Fibroblast of skin of right biceps (primary cell): Measurements from ENCODE around the gene CD8B2.
A peak's percentile ranks its signal among the peaks of the same experiment; 100 is the strongest.
"Not testable (repeated sequence)": the region's sequence is repeated elsewhere in the genome, so short reads cannot be mapped to it uniquely, and the experiment has no call there.

Experiments
- DNase-seq: peaks from one replicate; pipeline ENCODE4 v3.0.0-alpha.2; 2013

The CD8B2 gene

DNA sequence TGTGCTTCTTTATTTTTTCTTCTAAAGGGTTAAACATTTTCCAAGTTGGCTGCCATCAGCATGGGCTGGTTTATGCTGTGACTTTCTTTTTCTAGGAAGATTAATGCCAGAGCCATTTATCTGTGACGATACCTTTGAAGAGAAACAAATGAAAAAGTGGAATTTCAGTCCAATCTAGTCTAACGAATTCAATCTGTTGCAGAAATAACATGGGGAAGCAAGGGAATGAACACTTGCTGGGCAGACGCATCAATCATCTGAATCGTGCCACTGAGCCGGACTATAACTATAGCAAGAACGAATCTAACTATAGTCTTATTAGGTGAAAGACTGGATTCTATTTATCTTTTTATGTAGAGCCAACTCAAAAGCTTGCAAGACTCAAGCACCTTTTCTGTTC lies 66.2 kb downstream of the CD8B2 start:
- no peak for DNase-seq

DNA sequence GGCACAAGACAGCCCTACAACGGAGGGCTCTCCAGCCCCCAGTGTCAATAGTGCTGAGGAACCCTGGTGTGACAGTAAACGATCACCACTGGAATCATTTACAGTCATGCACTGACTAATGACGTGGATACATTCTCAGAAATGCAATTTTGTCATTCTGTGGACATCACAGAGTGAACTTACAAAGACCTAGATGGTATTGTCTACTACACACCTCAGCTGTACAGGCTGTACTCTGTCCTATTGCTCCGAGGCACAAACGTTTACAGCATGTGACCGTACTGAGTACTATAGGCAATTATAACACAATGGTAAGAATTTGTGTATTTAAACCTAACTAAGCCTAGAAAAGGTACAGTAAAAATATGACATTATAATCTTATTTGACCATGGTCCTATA lies 67.2 kb downstream of the CD8B2 start:
- no peak for DNase-seq

DNA sequence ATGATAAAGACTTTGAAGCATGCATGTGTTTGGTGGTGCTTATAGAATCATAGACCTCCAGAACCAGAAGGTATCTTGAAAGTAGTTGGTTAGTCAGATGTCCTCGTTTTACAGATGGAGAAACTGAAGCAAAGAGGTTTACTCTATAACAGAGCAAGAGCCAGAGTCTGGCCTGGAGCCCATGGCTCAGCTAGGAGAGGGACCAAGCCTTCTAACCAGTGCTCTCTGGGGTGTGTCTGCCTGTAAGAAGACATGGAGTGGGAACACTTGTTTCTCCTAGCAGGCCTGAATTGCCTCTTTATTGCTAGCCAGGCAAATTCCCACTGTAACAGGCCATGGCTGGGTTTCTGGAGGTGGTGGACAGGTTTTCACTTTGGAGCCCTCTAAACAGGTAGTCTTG lies 67.9 kb downstream of the CD8B2 start:
- DNase-seq, result no peak

DNA sequence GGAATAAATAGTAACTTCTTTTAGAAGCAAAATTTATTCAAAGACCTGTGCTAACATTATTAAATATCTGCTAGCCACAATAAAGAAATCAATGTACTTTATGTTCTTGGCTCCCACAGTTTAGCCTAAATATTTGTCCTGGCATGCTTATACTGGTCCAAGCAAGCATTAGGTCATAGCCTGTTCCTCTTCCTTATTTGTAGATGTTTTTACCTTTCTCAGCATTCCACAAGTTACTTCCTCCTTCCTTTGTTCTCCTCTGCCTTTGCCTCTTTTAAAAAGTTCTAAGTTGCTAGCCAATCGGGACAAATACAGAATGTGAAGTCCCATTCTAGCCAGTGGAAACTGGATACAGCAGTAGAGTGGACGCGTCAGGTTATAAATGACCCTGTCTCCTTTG lies 72.6 kb downstream of the CD8B2 start:
- DNase-seq, result not testable (repeated sequence)

DNA sequence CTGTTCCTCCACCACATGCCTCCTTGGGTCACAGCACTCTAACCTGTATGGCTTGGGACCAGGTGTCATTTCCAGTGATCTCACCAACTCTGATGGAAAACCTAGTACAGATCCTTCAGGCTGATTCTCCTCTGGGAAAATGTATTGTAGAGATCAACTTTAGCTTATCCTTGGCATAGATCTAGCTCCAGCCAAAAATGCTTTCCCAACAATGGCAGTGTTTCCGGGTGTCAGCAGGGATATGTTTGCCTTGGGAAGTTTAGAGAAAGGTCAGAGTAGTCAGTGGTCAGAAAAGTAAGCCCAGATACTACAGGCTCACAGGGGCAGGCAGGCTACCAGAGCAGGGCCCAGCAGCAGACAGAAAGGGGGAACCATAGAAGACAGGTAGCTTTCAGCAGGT lies 73.6 kb downstream of the CD8B2 start:
- no peak for DNase-seq

DNA sequence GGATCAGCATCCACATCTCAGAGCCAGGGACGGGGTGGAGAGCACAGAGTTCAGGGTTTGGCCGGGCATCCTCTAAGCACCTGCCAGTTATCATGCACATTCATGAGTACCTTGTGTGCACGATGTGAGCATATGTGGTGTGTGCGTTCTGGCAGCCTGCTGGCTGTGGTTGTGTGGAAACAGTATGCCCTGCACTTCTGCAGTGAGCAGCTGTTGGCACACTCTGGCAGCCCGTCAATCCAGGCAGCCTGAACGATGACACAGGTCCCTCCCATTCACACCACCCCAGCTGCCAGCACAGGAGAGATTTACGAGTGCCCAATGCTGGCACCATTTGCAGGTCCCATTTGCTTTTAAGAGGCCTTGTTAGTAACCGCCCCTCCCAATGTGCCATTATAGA lies 74.2 kb downstream of the CD8B2 start:
- no peak for DNase-seq

DNA sequence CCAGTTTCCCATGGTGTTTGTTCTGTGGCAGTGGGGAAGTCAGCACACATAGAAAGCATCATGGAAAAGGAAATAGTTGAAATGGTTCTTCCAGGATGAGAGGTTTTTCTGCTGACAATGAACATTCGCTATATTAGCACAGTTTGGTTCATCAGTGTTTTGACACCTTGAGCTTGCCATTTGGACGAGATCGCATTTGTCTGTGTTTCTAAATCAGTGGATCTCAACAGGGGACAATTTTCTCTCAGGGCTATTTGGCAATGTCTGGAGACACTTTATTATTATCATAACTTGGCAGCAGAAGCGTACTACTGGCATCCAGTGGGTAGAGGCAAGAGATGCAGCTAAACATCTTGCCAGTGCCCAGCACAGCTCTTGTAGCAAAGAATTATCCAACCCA lies 74.6 kb downstream of the CD8B2 start:
- DNase-seq, result no peak

DNA sequence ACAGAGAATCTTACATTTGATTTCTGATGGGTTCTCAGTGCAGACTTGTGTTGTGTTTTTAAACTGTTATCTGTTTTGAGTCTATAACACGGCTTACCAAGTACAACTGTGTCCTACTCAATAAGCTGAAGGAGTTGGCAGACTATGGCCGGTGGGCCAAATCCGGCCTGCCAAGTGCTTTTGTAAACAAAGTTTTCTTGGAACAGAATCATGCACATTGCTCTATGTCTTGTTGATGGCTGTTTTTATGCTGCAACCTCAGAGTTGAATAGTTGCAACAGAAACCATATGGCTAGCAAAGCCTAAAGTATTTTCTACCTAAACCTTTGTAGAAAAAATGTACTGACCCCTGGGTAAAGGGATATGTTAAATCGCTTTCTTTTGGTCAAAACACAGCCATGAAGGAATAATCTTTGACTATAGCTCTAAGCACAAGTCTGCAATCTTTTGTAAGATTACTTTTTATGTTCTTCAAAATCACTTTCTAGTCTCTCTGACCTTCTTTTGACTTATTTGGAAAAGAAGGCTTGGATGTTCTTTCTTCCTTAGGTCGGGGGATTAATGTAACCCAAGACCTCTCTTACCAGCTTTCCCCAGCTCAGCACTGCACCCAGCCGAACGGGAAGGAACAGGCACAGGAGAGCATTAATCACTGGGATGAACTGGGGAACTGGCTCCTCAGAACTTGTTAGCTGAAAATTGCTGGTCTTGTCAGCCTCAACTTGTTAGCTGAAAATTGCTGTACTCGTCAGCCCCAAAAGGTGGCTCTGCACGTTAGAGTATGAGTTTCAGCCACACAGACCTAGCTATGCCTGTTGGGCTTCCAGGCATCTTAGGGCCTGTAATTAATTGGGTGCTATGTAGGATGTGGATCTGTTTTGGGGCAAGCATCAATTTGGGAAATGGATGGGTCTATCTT lies 75.4 kb downstream of the CD8B2 start:
- DNase-seq, result no peak

DNA sequence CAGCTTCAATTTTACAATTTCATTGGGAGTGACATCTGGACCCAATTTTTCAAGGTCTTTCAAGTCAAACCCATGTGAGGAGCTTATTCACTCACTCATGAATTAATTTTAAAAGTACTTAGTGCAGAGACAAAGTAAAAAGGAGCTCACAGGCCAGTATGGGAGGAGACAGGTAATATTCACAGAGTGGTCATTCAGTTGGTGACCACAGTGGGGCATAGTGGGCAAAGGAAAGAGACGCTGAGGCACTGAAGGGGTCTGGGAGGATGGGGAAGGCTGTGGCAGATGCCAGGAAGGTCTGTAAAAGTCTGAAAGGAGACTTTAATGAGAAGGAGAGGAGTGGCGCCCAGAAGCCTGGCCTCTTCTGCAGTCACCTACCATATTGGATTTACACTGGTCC lies 76.0 kb downstream of the CD8B2 start:
- DNase-seq, result no peak

DNA sequence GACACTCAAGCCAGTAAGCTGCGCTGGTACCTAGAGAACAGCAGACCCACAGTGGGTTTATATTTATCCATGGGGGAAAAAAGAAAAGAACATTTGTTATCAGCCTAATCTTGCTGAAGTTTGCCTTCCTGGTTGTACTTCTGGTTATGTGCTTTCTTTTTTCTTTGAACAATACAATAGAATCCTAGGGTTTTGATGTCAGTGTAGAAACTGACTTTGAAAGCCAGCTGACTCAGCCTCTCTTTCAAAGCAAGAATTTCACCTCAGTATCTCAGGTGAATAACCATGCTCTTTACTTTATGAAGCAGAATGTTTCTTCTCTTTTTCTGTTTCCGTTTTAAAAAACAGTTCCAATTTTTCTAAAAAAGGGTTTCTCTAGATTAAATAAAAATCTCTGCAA lies 78.4 kb downstream of the CD8B2 start:
- DNase-seq, result no peak

DNA sequence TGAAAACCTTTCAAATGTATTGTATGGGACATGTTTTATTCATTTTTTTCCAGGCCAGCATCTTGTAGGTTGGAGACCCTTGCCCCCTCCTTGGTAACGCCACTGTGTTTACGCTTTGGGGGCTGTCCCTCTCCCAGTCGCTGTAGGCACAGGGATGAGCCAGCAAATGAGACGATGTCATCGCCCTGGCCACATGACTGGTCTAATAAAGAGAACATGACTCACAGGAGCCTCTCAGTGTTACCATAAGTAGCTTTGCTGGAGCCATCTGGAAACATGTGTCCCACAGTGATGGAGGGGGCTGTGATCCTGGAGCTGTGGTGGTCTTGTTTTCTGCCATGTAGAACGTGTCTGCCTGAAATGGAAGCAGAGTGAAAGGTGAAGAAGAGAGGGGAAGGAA lies 78.9 kb downstream of the CD8B2 start:
- DNase-seq, result peak; percentile 11

DNA sequence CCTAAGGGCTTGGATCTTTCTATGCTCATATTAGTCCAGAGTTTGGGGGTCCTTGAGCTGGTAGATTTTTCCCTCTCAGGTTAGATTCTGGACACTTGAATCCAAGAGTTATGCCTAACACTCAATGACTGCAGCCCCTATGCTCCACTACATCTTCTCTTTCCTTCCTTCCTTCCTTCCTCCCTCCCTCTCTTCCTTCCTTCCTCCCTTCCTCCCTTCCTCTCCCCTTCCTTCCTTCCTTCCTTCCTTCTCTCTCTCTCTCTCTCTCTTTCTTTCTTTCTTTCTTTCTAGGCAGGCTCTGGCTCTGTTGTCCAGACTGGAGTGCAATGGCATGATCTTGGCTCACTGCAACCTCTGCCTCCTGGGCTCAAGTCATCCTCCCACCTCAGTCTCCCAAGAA lies 79.3 kb downstream of the CD8B2 start:
- DNase-seq, result not testable (repeated sequence)

DNA sequence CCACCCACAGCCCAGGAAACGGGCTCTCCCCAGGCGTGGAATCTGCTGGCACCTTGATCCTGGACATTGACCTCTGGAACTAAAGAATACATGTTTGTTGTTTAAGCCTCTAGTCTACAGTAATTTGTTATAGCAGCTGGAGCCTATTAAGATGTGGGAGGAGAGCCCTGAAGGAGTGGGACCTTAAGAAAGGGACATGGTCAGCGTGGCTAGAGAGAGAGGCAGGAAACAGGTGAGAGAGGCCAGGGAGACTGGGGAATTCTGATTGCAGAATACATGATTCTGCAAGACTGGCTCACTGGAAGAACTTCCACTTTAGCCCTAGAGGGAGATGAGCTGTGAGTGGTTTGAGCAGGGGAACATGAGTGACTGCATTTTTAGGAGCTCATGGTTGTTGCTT lies 83.2 kb downstream of the CD8B2 start:
- DNase-seq, result no peak
